Measurements from ENCODE around the gene SUCO.

DNA sequence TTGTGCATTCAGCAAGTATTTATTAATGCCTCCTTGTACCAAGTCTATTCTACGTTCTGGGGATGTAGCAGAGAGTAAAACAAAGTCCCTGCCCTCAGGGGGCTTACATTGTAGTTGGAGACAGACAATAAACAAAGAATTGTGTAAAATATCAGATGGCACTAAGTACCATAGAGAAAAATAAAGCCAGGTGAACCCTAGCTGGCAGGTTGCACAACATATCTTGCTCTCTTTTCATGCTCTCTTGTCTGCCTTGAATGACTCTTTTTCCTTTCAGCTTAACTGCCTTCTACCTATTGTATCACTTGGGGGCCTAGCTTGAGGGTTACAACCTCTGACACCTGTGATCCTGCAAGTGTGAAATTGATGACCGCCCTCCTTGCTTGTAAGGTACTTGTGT is 105.3 kb downstream of the SUCO start:
- TF ChIP-seq, protein P1, sequence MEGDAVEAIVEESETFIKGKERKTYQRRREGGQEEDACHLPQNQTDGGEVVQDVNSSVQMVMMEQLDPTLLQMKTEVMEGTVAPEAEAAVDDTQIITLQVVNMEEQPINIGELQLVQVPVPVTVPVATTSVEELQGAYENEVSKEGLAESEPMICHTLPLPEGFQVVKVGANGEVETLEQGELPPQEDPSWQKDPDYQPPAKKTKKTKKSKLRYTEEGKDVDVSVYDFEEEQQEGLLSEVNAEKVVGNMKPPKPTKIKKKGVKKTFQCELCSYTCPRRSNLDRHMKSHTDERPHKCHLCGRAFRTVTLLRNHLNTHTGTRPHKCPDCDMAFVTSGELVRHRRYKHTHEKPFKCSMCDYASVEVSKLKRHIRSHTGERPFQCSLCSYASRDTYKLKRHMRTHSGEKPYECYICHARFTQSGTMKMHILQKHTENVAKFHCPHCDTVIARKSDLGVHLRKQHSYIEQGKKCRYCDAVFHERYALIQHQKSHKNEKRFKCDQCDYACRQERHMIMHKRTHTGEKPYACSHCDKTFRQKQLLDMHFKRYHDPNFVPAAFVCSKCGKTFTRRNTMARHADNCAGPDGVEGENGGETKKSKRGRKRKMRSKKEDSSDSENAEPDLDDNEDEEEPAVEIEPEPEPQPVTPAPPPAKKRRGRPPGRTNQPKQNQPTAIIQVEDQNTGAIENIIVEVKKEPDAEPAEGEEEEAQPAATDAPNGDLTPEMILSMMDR (IDR thresholded peaks at IDR 0.05), result no peak
- TF ChIP-seq, protein P2, sequence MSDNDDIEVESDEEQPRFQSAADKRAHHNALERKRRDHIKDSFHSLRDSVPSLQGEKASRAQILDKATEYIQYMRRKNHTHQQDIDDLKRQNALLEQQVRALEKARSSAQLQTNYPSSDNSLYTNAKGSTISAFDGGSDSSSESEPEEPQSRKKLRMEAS (CRISPR knock-in tag; IDR thresholded peaks at IDR 0.05), result no peak
- TF ChIP-seq CREM (CRISPR knock-in tag; IDR thresholded peaks at IDR 0.05), result no peak
- no peak for TF ChIP-seq ATF1 (CRISPR knock-in tag; IDR thresholded peaks at IDR 0.05)
- TF ChIP-seq MYBL2 (CRISPR knock-in tag; IDR thresholded peaks at IDR 0.05), result no peak
- TF ChIP-seq, protein P3, sequence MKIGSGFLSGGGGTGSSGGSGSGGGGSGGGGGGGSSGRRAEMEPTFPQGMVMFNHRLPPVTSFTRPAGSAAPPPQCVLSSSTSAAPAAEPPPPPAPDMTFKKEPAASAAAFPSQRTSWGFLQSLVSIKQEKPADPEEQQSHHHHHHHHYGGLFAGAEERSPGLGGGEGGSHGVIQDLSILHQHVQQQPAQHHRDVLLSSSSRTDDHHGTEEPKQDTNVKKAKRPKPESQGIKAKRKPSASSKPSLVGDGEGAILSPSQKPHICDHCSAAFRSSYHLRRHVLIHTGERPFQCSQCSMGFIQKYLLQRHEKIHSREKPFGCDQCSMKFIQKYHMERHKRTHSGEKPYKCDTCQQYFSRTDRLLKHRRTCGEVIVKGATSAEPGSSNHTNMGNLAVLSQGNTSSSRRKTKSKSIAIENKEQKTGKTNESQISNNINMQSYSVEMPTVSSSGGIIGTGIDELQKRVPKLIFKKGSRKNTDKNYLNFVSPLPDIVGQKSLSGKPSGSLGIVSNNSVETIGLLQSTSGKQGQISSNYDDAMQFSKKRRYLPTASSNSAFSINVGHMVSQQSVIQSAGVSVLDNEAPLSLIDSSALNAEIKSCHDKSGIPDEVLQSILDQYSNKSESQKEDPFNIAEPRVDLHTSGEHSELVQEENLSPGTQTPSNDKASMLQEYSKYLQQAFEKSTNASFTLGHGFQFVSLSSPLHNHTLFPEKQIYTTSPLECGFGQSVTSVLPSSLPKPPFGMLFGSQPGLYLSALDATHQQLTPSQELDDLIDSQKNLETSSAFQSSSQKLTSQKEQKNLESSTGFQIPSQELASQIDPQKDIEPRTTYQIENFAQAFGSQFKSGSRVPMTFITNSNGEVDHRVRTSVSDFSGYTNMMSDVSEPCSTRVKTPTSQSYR (CRISPR knock-in tag; IDR thresholded peaks at IDR 0.05), result no peak
- TF ChIP-seq, protein P4, sequence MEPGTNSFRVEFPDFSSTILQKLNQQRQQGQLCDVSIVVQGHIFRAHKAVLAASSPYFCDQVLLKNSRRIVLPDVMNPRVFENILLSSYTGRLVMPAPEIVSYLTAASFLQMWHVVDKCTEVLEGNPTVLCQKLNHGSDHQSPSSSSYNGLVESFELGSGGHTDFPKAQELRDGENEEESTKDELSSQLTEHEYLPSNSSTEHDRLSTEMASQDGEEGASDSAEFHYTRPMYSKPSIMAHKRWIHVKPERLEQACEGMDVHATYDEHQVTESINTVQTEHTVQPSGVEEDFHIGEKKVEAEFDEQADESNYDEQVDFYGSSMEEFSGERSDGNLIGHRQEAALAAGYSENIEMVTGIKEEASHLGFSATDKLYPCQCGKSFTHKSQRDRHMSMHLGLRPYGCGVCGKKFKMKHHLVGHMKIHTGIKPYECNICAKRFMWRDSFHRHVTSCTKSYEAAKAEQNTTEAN (CRISPR knock-in tag; IDR thresholded peaks at IDR 0.05), result no peak
- no peak for TF ChIP-seq CREB1 (CRISPR knock-in tag; IDR thresholded peaks at IDR 0.05)
- TF ChIP-seq, protein P5, sequence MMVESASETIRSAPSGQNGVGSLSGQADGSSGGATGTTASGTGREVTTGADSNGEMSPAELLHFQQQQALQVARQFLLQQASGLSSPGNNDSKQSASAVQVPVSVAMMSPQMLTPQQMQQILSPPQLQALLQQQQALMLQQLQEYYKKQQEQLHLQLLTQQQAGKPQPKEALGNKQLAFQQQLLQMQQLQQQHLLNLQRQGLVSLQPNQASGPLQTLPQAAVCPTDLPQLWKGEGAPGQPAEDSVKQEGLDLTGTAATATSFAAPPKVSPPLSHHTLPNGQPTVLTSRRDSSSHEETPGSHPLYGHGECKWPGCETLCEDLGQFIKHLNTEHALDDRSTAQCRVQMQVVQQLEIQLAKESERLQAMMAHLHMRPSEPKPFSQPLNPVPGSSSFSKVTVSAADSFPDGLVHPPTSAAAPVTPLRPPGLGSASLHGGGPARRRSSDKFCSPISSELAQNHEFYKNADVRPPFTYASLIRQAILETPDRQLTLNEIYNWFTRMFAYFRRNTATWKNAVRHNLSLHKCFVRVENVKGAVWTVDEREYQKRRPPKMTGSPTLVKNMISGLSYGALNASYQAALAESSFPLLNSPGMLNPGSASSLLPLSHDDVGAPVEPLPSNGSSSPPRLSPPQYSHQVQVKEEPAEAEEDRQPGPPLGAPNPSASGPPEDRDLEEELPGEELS (CRISPR knock-in tag; IDR thresholded peaks at IDR 0.05), result no peak
- no peak for TF ChIP-seq CBFB (CRISPR knock-in tag; IDR thresholded peaks at IDR 0.05; ENCODE audit: low read depth)
- TF ChIP-seq, protein P6, sequence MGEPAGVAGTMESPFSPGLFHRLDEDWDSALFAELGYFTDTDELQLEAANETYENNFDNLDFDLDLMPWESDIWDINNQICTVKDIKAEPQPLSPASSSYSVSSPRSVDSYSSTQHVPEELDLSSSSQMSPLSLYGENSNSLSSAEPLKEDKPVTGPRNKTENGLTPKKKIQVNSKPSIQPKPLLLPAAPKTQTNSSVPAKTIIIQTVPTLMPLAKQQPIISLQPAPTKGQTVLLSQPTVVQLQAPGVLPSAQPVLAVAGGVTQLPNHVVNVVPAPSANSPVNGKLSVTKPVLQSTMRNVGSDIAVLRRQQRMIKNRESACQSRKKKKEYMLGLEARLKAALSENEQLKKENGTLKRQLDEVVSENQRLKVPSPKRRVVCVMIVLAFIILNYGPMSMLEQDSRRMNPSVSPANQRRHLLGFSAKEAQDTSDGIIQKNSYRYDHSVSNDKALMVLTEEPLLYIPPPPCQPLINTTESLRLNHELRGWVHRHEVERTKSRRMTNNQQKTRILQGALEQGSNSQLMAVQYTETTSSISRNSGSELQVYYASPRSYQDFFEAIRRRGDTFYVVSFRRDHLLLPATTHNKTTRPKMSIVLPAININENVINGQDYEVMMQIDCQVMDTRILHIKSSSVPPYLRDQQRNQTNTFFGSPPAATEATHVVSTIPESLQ (CRISPR knock-in tag; IDR thresholded peaks at IDR 0.05), result no peak
- TF ChIP-seq ZNF219 (CRISPR knock-in tag; IDR thresholded peaks at IDR 0.05; ENCODE audit: borderline replicate concordance), result no peak

Data from WTC11 (cell line).